Fibroblast of upper back skin (primary cell): ENCODE data around the gene NPAS2.

Experiments used
- DNase-seq: peaks from one replicate; pipeline ENCODE4 v3.0.0-alpha.2; 2013

The NPAS2 gene

GRCh38 chr2:100819370-100820272, at the start of gene NPAS2:
Gene NPAS2 (plus strand): TSS chr2:100820139. CDS start chr2:100904755, 84,616 bp downstream.
- DNase-seq: peak; percentile 46

GRCh38 chr2:100771125-100771524, 48.8 kb upstream of the NPAS2 start:
- DNase-seq: no peak

- peak; percentile 60 for DNase-seq
Observed at GRCh38 chr2:100773538-100773937, 46.4 kb upstream of the NPAS2 start.

GRCh38 chr2:100776445-100776844, 43.5 kb upstream of the NPAS2 start:
- peak; percentile 7 for DNase-seq

- peak; percentile 67 for DNase-seq
Observed at GRCh38 chr2:100778637-100779450, 41.1 kb upstream of the NPAS2 start.

GRCh38 chr2:100779908-100780202, 40.1 kb upstream of the NPAS2 start:
- DNase-seq: no peak

GRCh38 chr2:100780203-100781008, 39.5 kb upstream of the NPAS2 start:
- peak; percentile 61 for DNase-seq

- no peak for DNase-seq
Observed at GRCh38 chr2:100781009-100781325, 39.0 kb upstream of the NPAS2 start.

- no peak for DNase-seq
Observed at GRCh38 chr2:100781523-100782379, 38.2 kb upstream of the NPAS2 start.

- no peak for DNase-seq
Observed at GRCh38 chr2:100782380-100782878, 37.5 kb upstream of the NPAS2 start.

- no peak for DNase-seq
Observed at GRCh38 chr2:100783987-100784386, 36.0 kb upstream of the NPAS2 start.

GRCh38 chr2:100784681-100785080, 35.3 kb upstream of the NPAS2 start:
- no peak for DNase-seq

GRCh38 chr2:100785626-100786296, 34.2 kb upstream of the NPAS2 start:
- no peak for DNase-seq

- DNase-seq: peak; percentile 83
Observed at GRCh38 chr2:100786297-100786658, 33.7 kb upstream of the NPAS2 start.

GRCh38 chr2:100786985-100787384, 33.0 kb upstream of the NPAS2 start:
- no peak for DNase-seq

- DNase-seq: no peak
Observed at GRCh38 chr2:100789361-100789760, 30.6 kb upstream of the NPAS2 start.

GRCh38 chr2:100791294-100791935, 28.5 kb upstream of the NPAS2 start:
- DNase-seq: no peak

GRCh38 chr2:100791936-100792308, 28.0 kb upstream of the NPAS2 start:
- DNase-seq: no peak

- DNase-seq: no peak
Observed at GRCh38 chr2:100793220-100793619, 26.7 kb upstream of the NPAS2 start.

- DNase-seq: no peak
Observed at GRCh38 chr2:100793982-100794381, 26.0 kb upstream of the NPAS2 start.

GRCh38 chr2:100796499-100797100, 23.3 kb upstream of the NPAS2 start:
- DNase-seq: no peak
